ENCODE measurements around the gene ABLIM3.

DNA sequence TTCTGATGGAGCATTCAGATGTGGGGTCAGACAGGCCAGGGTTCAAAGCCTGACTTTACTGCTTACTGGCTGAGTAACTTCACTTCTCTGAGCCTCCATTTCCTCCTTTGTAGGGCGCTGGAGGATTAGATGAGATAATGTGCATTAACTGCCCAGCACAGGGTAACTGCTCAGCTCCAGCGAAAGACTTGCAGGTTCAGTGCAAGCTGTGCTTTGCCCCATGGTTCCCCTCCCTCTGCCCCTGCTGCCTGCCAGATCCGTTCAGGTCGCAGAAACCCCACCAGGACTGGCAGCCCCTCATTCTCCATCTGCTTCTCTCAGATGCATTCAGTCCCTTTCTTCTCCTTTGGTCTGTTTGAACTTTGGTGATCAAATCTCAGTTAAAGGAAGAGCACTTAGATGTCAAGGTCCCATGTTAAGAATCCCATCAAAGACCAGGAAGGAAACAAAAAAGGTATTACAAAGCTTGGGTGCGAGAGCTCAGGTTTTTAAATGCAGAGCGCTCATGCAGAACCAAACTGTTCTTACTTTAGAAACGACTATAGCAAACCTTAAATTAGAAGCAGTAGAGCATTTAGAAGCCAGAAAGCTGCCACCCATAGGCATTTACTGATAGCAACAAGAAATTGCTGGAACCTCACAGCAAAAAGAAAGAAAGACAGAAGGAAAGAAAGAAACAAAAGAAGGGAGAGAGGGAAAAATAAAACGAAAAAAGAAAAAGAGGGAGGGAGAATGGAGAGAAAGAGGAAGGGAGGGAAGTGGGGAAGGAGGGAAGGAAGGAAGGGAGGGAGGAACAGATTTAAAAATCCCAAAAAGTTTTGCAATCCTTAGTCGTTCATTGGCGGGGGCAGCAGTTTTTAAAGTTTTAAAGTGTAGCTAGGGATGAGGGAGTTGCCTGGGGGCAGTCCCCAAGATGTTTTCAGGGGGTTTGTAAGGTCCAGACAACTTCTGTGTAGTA is 153.9 kb downstream of the ABLIM3 start:
- TF ChIP-seq, protein P1, sequence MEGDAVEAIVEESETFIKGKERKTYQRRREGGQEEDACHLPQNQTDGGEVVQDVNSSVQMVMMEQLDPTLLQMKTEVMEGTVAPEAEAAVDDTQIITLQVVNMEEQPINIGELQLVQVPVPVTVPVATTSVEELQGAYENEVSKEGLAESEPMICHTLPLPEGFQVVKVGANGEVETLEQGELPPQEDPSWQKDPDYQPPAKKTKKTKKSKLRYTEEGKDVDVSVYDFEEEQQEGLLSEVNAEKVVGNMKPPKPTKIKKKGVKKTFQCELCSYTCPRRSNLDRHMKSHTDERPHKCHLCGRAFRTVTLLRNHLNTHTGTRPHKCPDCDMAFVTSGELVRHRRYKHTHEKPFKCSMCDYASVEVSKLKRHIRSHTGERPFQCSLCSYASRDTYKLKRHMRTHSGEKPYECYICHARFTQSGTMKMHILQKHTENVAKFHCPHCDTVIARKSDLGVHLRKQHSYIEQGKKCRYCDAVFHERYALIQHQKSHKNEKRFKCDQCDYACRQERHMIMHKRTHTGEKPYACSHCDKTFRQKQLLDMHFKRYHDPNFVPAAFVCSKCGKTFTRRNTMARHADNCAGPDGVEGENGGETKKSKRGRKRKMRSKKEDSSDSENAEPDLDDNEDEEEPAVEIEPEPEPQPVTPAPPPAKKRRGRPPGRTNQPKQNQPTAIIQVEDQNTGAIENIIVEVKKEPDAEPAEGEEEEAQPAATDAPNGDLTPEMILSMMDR (IDR thresholded peaks at IDR 0.05; ENCODE audit: poor library complexity) = no peak
- no peak for TF ChIP-seq EZH2 (IDR thresholded peaks at IDR 0.05; ENCODE audit: borderline replicate concordance)
- no peak for TF ChIP-seq EZH2phosphoT487 (IDR thresholded peaks at IDR 0.05; ENCODE audit: low read depth, severe bottlenecking, unreplicated experiment)

Data from hepatocyte (in vitro differentiated cells).